CD4-positive, alpha-beta T cell treated with Interleukin-21 for 1 hour (primary cell): ENCODE results near the gene LLGL2.

Experiments
- DNase-seq: peaks from one replicate; pipeline ENCODE4 v3.0.0-alpha.2; 2020

The LLGL2 gene

GRCh38 chr17:75552425-75553294 lies 27.2 kb downstream of the LLGL2 start:
- DNase-seq = no peak

GRCh38 chr17:75553295-75554110 lies 28.0 kb downstream of the LLGL2 start:
- DNase-seq = no peak

- no peak for DNase-seq
These were observed 30.2 kb downstream of the LLGL2 start for GRCh38 chr17:75555679-75556153.

- DNase-seq = no peak
These were observed 31.8 kb downstream of the LLGL2 start for GRCh38 chr17:75557075-75557851.

- no peak for DNase-seq
These were observed 32.6 kb downstream of the LLGL2 start for GRCh38 chr17:75557852-75558665.

GRCh38 chr17:75558666-75559530 lies 33.4 kb downstream of the LLGL2 start:
- no peak for DNase-seq

- DNase-seq = no peak
These were observed 34.5 kb downstream of the LLGL2 start for GRCh38 chr17:75559958-75560533.

- no peak for DNase-seq
These were observed 36.6 kb downstream of the LLGL2 start for GRCh38 chr17:75561927-75562603.

- no peak for DNase-seq
These were observed 37.7 kb downstream of the LLGL2 start for GRCh38 chr17:75563063-75563758.

- DNase-seq = no peak
These were observed 38.7 kb downstream of the LLGL2 start for GRCh38 chr17:75564195-75564594.

- no peak for DNase-seq
These were observed 39.6 kb downstream of the LLGL2 start for GRCh38 chr17:75565066-75565465.

- no peak for DNase-seq
These were observed 40.1 kb downstream of the LLGL2 start for GRCh38 chr17:75565618-75566017.

GRCh38 chr17:75566416-75566815 lies 40.9 kb downstream of the LLGL2 start:
- no peak for DNase-seq

GRCh38 chr17:75566834-75567233 lies 41.3 kb downstream of the LLGL2 start:
- no peak for DNase-seq

GRCh38 chr17:75568412-75569255 lies 43.1 kb downstream of the LLGL2 start:
- no peak for DNase-seq

GRCh38 chr17:75570034-75570676 lies 44.7 kb downstream of the LLGL2 start:
- DNase-seq = no peak

- no peak for DNase-seq
These were observed 45.3 kb downstream of the LLGL2 start for GRCh38 chr17:75570772-75571171.
